ENCODE data around the gene MUC2.

Gene MUC2

DNA sequence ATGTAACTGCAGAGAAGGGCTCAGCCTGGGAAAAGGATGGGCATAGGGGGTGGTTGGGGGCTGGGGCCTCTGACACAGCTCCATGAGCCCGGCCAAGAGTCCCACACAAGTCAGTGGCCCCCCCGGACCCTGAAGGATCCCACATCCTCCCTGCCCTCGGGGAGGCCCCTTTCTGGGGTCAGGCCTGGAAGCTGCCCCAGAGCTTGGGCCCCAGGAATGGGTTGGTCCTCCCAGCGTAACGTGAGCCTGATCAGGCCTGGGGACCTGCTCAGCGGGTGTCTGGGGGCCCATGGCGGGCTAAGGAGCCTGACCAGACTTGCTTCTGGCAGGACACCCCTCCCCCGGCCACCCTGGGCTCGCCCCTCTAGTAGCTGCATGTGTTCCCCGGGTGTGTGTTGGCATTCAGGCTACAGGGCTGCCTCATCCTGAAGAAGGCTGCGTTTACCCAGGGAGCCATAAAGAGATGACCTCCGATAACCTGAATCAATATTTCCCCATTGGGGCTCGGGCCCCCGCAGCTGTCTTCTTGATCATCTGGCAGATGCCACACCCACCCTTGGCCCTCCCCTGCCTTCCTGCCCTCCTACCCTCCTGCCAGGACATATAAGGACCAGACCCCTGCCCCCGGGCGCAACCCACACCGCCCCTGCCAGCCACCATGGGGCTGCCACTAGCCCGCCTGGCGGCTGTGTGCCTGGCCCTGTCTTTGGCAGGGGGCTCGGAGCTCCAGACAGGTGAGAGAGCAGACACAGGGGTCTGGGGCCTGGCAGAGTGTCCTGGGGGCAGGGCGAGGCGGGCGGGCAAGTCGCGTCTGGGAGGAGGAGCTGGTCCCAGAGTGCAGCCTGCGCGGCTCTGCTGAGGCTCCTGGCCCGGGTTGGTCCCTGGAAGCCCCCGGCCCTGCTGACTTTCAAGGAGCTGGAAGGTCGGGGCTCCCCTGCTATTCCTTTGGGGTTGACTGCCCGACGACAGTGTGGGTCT, at the start of gene MUC2:
MUC2 (plus strand) TSS at position 631 of the 978 bp plus-strand sequence.
- no peak for DNase-seq

DNA sequence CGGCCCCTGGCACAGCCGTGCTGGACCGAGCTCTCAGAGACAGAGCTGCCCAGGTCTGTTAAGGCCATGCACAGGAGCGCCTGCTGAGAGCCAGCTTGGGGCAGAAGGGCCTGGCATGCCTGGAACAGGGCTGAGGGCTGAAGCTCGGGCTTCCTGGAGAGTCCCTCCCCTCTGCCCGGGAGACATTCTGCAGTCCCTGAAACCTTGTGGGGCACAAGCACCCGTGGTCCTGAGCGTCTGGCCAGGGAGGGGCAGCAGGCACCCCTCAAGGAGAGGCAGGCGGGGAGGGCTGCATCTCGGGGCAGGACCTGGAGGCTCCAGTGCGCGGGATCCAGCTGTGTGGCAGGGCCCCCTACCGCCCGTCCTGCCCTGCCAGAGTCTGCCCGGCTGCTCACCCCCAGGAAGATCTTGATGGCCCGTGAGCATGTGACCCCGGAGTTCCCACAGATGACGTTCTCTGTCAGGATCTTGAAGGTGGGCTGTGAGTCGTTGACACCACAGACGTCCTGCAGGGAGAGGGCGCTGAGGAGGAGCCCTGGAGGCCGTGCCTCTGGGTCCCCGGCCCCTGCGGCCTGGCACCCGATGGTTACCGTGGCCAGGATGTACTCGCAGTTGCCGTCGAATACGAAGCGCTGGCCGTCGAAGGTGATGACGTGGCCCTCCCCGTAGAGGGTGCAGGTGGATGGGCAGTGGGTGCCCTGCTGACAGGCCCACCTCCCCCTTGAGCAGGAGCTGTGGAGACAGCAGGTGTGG, 49.1 kb upstream of the MUC2 start:
- no peak for DNase-seq

DNA sequence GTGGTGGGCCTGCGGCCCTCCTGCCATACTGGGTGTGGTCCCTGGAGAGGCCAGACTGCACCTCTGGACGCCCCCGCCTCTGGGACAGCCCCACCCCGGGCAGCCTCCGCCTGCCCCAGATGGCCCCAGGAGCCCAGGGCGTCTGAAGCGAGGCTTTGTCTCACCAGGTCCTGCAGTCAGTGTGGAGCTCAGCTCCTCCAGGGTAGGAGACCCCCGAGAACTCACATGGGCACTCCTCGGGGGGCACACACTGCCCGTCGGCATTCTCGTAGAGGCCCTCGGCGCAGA, 48.6 kb upstream of the MUC2 start:
- no peak for DNase-seq

DNA sequence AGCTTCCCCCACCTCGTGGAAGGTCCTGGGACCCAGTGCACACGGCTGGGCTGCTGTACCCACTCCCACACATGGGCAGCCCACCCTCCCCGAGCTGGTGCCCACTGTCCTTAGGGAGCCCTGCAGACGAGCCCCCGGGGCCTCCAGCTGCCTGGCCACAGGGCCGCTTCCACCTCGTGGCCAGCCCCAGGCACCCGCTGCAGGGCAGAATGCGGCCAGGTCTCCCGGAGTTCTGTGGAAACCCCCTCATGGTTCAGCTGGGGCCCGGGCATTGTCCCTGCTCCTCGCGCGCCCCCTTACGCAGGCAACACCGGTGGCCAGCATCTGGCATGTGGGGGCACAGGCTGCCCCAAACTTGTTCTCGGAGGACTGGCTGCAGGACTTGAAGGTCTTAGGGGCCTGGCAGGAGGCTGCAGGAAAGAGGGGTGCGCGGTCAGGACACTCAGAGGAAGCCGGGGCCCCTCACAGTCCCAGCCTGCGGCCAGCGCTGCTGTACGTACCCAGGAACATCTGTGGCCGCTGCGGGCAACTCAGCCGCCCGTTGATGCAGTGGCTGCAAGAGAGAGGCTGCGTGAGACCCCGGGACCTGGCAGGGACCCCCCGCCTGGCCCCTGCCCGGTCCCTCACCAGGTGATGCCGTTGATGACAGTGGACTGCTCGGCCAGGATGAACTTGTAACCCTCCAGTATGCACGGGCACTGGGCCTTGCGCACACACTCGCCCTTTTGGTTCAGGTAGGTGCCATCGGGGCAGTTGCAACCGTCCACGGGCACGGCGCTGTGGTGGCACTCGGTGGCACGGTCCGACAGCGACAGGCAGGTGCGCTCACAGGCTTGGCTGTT, 47.8 kb upstream of the MUC2 start:
- no peak for DNase-seq

DNA sequence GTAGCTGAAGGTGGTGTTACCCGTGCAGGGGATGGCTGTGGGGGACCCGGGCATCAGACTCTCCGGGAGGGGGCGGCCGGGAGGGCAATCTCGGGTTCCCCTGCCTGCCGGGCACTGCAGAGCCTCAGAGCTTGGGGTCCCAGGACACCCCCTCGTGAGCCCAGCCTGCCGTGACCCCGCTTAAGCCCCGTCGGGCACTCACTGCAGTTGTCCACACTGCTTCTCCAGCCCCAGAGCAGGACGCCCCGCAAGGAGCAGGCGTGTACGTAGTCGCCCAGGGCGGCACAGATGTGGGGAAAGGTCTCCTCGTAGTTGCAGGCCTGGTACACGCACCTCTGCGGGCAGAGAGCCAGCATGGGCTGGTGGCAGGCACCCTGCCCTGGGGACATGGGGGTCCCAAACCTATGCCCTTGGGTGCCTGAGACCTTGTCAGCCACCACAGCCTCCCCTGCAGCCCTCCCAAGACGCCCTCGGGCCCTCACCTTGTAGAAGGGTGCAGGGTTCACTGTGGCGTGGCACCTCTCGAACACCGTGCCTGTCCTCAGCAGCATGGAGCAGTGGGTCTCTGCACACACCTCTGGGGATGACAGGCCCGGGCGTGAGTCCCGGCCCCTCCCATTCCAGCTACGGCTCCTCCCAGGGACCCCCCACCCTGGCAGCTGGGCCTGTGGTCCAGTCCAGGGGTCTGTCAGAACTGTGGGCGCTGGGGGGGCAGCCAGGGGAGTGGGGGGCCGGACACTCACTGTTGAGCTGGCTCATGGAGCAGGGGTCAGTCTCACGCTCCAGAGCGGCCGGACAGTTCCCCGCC, 47.0 kb upstream of the MUC2 start:
- DNase-seq = no peak

DNA sequence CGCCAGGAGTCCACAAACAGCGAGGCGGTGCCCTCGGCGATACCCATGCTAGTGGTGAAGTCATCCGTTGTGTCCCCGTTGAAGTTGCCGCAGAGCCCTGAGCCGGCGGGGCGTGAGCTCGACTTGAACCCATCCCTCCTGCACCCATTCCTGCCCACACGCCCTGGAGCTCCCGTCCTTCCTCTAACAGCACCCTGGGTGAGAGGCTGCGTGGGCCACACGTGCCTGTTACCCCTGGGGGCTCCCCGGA, 46.5 kb upstream of the MUC2 start:
- DNase-seq = no peak

DNA sequence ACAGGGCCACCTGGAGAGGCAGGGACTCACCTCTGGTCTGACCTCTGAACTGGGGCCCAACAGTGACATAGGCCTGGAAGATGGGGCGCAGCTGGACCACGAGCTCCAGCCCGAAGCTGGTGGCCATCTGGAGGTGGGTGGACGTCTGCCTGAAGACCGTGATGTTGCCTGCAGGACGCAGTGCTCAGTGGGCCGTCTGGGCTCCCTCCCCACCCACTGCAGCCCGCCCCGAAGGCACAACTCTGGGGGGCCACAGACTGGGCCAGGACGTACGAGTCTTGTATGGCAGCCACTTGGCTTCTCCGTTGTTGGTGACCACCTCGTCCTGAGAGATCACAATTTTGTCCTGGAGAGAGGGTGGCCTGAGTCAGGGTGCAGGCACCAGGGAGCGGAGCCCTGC, 46.1 kb upstream of the MUC2 start:
- DNase-seq = no peak

DNA sequence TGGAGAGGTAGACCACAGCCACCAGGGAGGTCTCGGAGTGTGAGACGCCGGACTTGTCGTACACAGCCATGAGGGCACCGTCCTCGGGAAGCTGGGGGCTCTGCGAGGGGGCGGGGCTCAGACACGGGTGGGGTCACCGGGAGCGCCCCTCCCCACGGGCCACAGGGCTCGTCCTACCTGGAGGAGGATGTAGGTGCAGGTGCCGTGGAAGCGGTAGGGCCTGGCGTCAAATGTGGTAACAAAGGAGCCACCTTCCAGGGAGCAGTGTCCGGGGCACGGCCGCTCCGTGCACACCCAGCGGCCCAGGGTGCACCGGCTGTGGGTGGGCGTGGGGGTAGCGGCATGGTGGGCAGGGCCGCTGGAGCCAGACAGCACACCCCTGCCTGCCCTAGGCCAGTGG, 45.6 kb upstream of the MUC2 start:
- no peak for DNase-seq

DNA sequence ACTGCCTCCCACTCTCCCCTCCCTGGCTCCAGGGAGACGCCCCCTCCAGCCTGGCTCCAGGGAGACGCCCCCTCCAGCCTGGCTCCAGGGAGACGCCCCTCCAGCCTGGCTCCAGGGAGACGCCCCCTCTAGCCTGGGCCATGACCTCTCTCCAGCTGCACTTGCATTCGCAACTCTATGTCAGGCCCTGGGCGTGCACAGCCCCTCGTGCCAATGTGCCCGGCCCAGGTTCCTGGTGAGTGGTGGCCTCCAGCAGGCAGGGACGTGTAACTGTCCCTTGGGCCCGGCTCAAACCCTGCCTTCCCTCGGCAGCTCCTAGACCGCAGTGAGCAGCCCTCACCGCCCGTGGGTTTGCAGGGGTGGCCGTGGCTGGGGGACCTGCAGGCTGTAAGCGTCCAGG, 45.0 kb upstream of the MUC2 start:
- no peak for DNase-seq

DNA sequence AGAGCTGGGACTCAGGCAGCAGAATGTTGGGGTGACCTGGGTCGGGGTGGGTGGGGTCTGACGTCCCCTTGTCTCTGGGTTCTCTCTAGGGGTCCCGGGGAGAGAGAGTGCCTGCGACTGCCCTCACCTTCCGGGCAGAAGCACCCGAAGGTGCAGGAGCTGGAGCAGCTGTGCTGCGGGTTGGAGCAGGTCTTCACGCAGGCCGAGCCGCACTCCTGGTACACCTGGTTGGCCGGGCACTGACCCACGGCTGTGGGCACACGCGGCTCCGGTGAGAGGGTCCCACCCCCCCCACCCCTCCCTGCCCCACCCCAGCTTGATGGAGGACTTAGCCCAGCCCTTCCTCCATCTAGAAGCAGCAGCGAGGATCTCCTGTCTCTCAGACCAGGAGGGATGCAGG, 44.6 kb upstream of the MUC2 start:
- no peak for DNase-seq

DNA sequence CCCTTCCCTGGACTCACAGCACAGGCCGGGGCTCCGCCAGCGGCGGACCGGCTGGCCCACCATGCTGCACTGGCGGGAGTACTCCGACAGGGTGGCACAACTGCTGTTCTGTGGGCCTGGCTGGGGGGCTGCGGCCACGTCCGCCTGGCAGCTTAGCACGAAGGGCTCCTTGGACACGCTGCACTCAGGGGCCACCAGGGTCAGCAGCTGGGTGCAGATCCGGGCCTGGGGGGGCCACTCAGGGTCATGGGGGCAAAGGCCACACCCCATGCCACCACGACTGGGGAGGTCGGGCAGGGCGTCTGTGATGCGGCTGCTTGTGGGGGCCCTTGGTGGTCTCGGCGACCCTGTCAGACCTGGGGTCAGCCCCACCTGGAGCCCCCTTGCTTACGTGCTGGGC, 44.1 kb upstream of the MUC2 start:
- no peak for DNase-seq

DNA sequence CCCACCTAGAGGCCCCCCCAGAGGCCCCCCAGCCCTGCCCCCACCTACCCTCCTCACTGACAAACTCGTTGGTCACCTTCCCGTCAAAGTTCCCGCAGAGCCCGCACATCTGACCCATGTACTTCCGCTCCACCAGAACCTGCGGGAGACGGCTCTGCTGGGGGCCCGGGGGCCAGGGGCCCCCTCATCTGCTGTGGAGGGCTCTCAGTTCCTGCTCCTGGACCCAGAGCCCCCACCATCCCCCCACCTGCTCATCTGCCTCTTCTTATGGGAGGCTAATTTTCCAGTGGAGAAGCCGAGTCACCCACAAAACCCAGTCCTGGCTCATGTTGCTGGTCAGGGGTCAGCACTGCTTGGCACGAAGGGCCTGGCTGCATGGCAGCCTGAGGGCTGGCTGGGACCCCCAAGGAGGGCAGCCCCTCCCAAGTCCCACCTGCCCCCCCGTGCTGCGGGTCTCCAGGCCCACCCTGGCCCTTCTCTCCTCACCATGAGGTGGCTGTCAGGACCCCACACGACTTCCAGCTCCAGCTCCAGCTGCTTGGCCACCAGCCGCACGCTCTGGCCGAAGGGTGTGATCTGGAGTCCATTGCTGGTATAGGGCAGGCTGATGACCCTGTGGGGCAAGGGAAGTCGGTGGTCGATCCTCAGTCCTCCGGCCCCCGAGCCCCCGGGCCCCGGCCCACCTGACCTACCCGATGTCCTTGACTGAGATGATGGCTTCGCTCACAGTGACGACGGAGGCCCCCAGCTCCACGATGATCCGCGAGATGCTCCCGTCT, 43.4 kb upstream of the MUC2 start:
- no peak for DNase-seq

DNA sequence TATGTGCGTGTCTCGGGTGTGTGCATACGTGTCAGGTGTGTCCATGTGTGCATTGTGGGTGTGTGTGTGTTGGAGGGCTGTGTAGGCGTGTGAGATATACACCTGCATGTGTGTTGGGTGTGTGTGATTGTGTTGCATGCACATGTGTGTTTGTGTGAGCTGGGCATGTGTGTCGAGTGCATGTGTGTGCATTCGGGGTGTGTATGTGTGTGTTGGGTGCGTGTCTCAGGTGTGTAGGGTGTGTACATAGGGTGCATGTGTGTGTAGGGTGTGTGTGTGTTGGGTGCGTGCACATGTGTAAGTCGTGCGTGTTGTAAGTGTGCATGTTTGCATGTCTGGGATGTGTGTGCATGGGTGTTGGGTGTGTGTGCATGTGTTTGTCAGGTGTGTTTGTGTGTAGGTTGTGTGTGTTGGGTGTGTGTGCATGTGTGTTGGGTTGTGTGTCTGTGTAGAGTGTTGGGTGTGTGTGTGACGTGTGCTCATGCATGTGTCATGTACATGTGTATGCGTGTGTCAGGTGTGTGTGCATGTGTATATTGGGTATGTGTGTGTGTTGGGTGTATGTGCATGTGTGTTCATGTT, 42.3 kb upstream of the MUC2 start:
- DNase-seq = no peak

DNA sequence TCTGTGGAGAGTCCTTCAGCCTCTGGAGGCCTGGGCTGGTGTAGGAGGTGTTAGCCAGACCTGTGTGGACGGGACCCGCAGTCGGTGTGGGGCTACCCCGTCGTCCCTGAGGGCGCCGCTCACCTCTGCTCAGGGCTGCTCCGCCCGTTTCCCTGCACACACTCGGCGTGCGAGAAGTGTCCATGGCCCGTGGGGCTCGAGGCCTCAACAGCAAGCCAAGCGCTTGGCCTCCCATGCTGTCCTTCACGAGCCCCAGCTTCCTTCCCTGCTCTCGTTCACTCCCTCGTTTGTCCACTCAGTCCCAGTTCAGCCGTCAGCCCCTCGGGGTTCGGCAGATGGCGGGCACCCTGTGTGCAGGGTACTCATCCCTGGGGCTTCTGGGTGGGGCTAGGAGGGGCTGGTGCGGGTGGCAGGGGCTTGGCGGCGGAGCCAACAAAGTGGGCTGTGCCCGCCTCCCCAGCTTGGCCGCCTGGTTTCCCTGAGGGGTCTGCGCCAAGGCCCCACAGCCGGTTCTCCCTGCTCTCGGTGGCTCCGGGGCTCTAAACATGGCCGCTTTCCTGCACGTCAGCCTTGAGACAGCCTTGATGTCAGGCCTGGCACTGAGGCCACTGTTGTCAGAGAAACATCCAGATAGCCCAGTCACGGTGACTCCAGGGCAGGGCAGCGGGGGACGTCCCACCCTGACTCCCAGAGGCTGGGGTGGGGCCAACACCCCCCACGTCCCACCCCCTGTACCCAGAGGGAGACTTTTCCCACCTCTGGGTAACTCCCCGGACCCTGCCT, 41.5 kb upstream of the MUC2 start:
- DNase-seq = no peak

DNA sequence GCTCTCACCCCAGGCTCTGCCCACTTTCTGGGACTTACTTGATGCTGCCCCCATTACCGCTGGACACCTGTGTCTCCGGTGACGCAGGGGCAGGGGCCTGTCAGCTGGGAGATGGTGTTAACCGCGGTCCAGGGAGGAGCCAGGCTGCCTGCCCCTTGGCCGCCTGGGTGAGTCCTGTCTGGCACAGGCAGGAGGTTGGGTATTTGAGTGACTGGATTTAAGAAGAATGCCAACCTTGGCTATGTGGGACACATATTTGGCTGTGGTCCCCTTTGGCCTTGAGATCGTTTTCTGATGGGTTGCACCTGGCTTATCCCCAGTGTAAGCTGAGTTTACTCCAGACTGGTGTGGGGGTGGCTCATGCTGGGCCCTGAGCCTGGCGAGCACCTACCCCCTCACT, 40.7 kb upstream of the MUC2 start:
- DNase-seq = no peak

DNA sequence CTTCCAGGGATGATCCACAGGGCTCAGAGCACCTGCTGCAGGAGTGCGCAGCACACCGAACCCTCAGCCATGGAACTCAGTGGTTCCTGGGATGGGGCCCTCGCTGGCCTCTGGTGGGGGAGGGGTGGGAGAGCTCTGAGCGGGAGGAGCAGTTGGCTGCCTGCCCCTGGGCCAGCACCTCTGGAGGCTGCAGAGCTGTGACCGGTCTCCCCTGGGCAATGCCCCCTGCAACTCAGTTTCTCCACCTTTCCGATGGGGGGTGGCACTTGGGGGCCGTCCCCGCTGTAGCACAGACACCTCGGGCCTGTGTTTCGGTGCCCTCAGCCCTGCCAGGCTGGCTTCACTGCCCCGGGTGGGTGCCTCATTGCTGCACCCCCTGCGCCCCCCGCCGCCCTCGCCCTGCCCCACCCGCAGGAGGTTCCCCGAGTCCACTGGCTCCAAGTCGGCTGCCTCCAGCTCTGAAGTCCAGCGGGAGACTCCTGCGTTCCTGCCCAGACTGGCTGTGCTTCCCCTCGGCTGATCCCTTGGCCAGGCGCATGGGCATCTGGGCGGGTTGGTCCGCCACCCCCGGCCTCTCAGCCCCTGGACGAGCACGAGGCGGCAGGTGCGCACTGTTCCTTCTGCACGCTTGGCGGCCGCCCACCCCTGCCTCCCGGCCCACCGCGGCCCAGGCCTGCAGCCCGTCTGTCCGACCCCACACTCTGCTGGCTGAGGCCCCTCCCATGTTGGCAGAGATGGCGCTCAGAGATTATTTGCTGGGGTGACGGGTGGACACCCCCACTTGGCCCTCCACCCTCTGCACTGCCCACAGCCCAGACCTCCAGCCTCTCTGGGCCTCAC, 40.0 kb upstream of the MUC2 start:
- no peak for DNase-seq

DNA sequence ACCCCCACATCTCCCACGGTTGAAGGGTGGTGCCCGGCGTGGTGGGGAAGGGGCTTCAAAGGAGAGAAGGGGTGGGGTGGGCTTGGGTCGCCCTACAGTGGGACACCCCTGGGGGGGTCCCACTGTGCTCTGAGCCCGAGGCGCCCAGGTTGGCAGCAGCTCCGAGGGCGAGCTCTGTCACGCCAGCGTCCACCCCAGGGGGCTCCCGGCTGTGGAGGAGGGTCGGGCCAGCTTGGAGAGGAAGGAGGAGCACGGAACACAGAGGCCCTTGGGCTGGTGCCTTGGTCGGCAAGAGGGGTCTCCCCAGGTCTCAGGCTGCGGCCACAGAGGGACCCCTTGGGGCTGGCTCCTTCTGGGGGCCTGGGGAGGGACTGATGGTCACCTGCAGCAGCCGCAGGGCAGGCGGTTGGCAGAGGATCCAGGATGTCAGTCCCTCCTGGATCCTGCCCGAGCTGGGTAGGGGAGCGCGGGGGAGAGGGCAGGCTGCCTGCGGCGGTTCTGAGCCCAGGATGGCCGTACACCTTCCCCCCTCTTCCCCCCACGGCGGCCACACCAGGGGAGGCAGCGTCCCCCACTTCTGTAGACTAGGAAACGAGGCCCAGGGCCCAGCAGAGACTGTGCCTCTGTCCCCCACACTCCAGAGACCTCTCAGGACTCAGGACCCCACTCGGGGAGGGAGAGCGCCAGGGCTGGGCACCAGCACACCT, 38.9 kb upstream of the MUC2 start:
- no peak for DNase-seq

Measured in hypothalamus (tissue), 51 donors.